K562 (cell line): ENCODE measurements around the gene ING1. TPM values are rescaled to one million over a fixed set of nuclear protein-coding genes. Genes with fewer than 3 reads are reported as not detected.
A peak's percentile ranks its signal among the peaks of the same experiment; 100 is the strongest.

Experiments used
- BRCA1 ChIP-seq, 2 experiments: fragments of 450-650 bp in 1 of 2; sonication (generic) in 1 of 2; formaldehyde crosslinking in 1 of 2; IDR thresholded peaks; 2 replicates each; pipeline versions ENCODE4 v1.5.0 to v1.6.1; 2017 to 2020; ENCODE audit warnings: mild to moderate bottlenecking in 1 of 2, missing genetic modification reagents in 1 of 2
- E2F5 ChIP-seq: sonication (generic); formaldehyde crosslinking; IDR thresholded peaks from 2 replicates; pipeline ENCODE4 v1.8.0; 2022; ENCODE audit warnings: mild to moderate bottlenecking, missing genetic modification reagents
- E2F8 ChIP-seq: fragments of 450-650 bp; IDR thresholded peaks from 2 replicates; pipeline ENCODE4 v1.7.1; 2018; ENCODE audit warnings: mild to moderate bottlenecking, low read depth; ENCODE audit not compliant: partially characterized antibody
- HDAC8 ChIP-seq: fragments of 450-650 bp; IDR thresholded peaks from 2 replicates; pipeline ENCODE4 v1.6.1; 2016; ENCODE audit warnings: mild to moderate bottlenecking, missing genetic modification characterization, moderate library complexity, missing compliant biosample characterization
- MCM2 ChIP-seq: fragments of 450-650 bp; IDR thresholded peaks from 2 replicates; pipeline ENCODE4 v1.6.1; 2017; ENCODE audit warnings: low read depth, mild to moderate bottlenecking
- NCOA6 ChIP-seq: fragments of 450-650 bp; IDR thresholded peaks from 2 replicates; pipeline ENCODE4 v1.6.1; 2017; ENCODE audit warnings: mild to moderate bottlenecking
- NFIC ChIP-seq: fragments of 450-650 bp; IDR thresholded peaks from 2 replicates; pipeline ENCODE4 v1.6.1; 2017; ENCODE audit warnings: mild to moderate bottlenecking, inconsistent platforms
- NR2C2 ChIP-seq, 2 experiments: fragments of 200-800 bp in 1 of 2; sonication (Bioruptor generic) in 1 of 2; sonication (generic) in 1 of 2; formaldehyde crosslinking in 1 of 2; IDR thresholded peaks; 2 replicates each; pipeline versions ENCODE4 v1.6.1 to v1.8.0; 2016 to 2022; ENCODE audit warnings: mild to moderate bottlenecking in 1 of 2, missing compliant biosample characterization in 1 of 2, missing genetic modification characterization in 1 of 2, missing genetic modification reagents in 1 of 2
- PHB2 ChIP-seq: fragments of 450-650 bp; IDR thresholded peaks from 2 replicates; pipeline ENCODE4 v1.6.1; 2017; ENCODE audit warnings: low read depth
- SIRT6 ChIP-seq: IDR thresholded peaks from one replicate; pipeline ENCODE4 v1.6.1; 2012; ENCODE audit warnings: low read depth, mild to moderate bottlenecking, control low read depth, inconsistent platforms, low read length, moderate library complexity
- SRF ChIP-seq, 2 experiments: fragments of 250-450, 450-650 bp in 1 of 2; sonication (Bioruptor Pico) in 1 of 2; sonication (generic) in 1 of 2; formaldehyde crosslinking; IDR thresholded peaks; 2 replicates each; pipeline versions ENCODE4 v1.5.0 to v1.5.1; 2020 to 2022; ENCODE audit warnings: mild to moderate bottlenecking in 1 of 2, missing genetic modification reagents in 1 of 2
- TRIM25 ChIP-seq: fragments of 450-650 bp; IDR thresholded peaks from 2 replicates; pipeline ENCODE4 v1.7.0; 2016; ENCODE audit warnings: borderline replicate concordance
- ZFPM2 ChIP-seq: fragments of 250-450 bp; sonication (Bioruptor Pico); IDR thresholded peaks from 2 replicates; pipeline ENCODE4 v1.5.1; 2022; ENCODE audit warnings: mild to moderate bottlenecking
- ZNF217 ChIP-seq: sonication (generic); formaldehyde crosslinking; IDR thresholded peaks from 2 replicates; pipeline ENCODE4 v1.8.0; 2022; ENCODE audit warnings: mild to moderate bottlenecking, missing genetic modification reagents
- ZNF263 ChIP-seq: sonication (generic); formaldehyde crosslinking; IDR thresholded peaks from 2 replicates; pipeline ENCODE4 v1.8.0; 2022; ENCODE audit warnings: mild to moderate bottlenecking, missing genetic modification reagents, borderline replicate concordance
- ZNF592 ChIP-seq: fragments of 450-650 bp; IDR thresholded peaks from 2 replicates; pipeline ENCODE4 v1.6.1; 2017; ENCODE audit warnings: antibody characterized with exemption, mild to moderate bottlenecking
- polyA plus RNA-seq, 8 experiments: library from polyadenylated mRNA; depleted of rRNA in 4 of 8; stranded (reverse) in 5 of 8; unstranded in 3 of 8; fragments of >200 nt; fragmentation: Nextera tagmentation in 2 of 8; fragmentation: Illumina TruSeq in 1 of 8; extraction: Ambion mirVana in 2 of 8; extraction: Trizol in 1 of 8; gene quantifications; 2 replicates each; pipeline versions ENCODE4 v1.2.1 to v1.2.3, GENCODE V29; 2011 to 2014; ENCODE audit warnings: inconsistent platforms in 1 of 8, missing spikeins in 1 of 8
- total RNA-seq, 7 experiments: library from RNA; depleted of rRNA in 6 of 7; stranded (reverse); fragments of >200 nt in 6 of 7; fragmentation: Illumina TruSeq in 2 of 7; extraction: Trizol in 2 of 7; gene quantifications; 2 replicates each; pipeline versions ENCODE4 v1.2.1 to v1.2.3, GENCODE V29; 2011 to 2021; ENCODE audit warnings: low replicate concordance in 1 of 7

The ING1 gene
- total and polyA plus RNA-seq, 9 of the 15 experiments (the other 6 are each of a cell fraction or from before 2014, with no cell fraction given): 1.0 to 20.1 (median 8.2) TPM

GRCh38 chr13:110715395-110716246, 2.1 kb downstream of the ING1 start (continued):
- no peak for TF ChIP-seq NR2C2 (CRISPR knock-in tag; IDR thresholded peaks at IDR 0.05)
- TF ChIP-seq NR2C2 (tag; IDR thresholded peaks at IDR 0.05): no peak; the same call in 1 of the 2 replicates
- no peak for TF ChIP-seq MCM2
- no peak for TF ChIP-seq BRCA1 (IDR thresholded peaks at IDR 0.05)
- TF ChIP-seq BRCA1 (CRISPR knock-in tag; IDR thresholded peaks at IDR 0.05): no peak
- no peak for TF ChIP-seq TRIM25
- TF ChIP-seq ZNF592: no peak
- no peak for TF ChIP-seq SIRT6
- TF ChIP-seq ZNF217 (CRISPR knock-in tag): no peak
- TF ChIP-seq PHB2: no peak
- peak; percentile 39; the same call in 1 of the 2 replicates for TF ChIP-seq ZNF263
- no peak for TF ChIP-seq NCOA6
- TF ChIP-seq E2F5 (CRISPR knock-in tag): no peak
- no peak for TF ChIP-seq NFIC
- TF ChIP-seq E2F8: no peak
- no peak for TF ChIP-seq HDAC8
- peak in 1 of 2 experiments; percentile 57; a peak in 1 of 4 replicates for TF ChIP-seq SRF (CRISPR knock-in tag; IDR thresholded peaks at IDR 0.05)
- TF ChIP-seq ZFPM2 (CRISPR knock-in tag): no peak
